ENCODE measurements around the gene PLCG1.

PLCG1 gene

GRCh38 chr20:41143354-41143753 lies 6.0 kb downstream of the PLCG1 start:
- no peak for DNase-seq

- DNase-seq, result no peak
Measured at GRCh38 chr20:41145317-41145716, 8.0 kb downstream of the PLCG1 start.

GRCh38 chr20:41145821-41146620 lies 8.7 kb downstream of the PLCG1 start:
- no peak for DNase-seq

GRCh38 chr20:41147767-41148191 lies 10.4 kb downstream of the PLCG1 start:
- no peak for DNase-seq

GRCh38 chr20:41148942-41149341 lies 11.6 kb downstream of the PLCG1 start:
- no peak for DNase-seq

GRCh38 chr20:41150664-41151063 lies 13.3 kb downstream of the PLCG1 start:
- peak; percentile 63 for DNase-seq

- no peak for DNase-seq
Measured at GRCh38 chr20:41151134-41151869, 14.0 kb downstream of the PLCG1 start.

GRCh38 chr20:41152108-41152757 lies 14.9 kb downstream of the PLCG1 start:
- DNase-seq, result no peak

- DNase-seq, result no peak
Measured at GRCh38 chr20:41154436-41155176, 17.3 kb downstream of the PLCG1 start.

GRCh38 chr20:41155261-41155660 lies 17.9 kb downstream of the PLCG1 start:
- DNase-seq, result no peak

GRCh38 chr20:41158082-41158625 lies 20.8 kb downstream of the PLCG1 start:
- DNase-seq, result no peak

GRCh38 chr20:41159547-41159946 lies 22.2 kb downstream of the PLCG1 start:
- no peak for DNase-seq

GRCh38 chr20:41160686-41161085 lies 23.3 kb downstream of the PLCG1 start:
- DNase-seq, result no peak

GRCh38 chr20:41161886-41162285 lies 24.5 kb downstream of the PLCG1 start:
- DNase-seq, result no peak

- DNase-seq, result no peak
Measured at GRCh38 chr20:41162396-41162795, 25.1 kb downstream of the PLCG1 start.

GRCh38 chr20:41163821-41164220 lies 26.5 kb downstream of the PLCG1 start:
- no peak for DNase-seq

- DNase-seq, result no peak
Measured at GRCh38 chr20:41165001-41165882, 27.9 kb downstream of the PLCG1 start.

GRCh38 chr20:41166201-41167117 lies 29.1 kb downstream of the PLCG1 start:
- no peak for DNase-seq

GRCh38 chr20:41167118-41167470 lies 29.8 kb downstream of the PLCG1 start:
- DNase-seq, result no peak

GRCh38 chr20:41167481-41168253 lies 30.3 kb downstream of the PLCG1 start:
- peak; percentile 23 for DNase-seq

Data from hematopoietic multipotent progenitor cell treated with erythropoietin and hydrocortisone succinate and interleukin-3 and kit ligand, for 6 days (in vitro differentiated cells).